ENCODE data around the gene DDX55.

DDX55 gene

GRCh38 chr12:123614531-123614930 lies 12.6 kb downstream of the DDX55 start:
- peak; percentile 17 for DNase-seq

GRCh38 chr12:123617144-123617543 lies 15.2 kb downstream of the DDX55 start:
- DNase-seq, result no peak

GRCh38 chr12:123617580-123617979 lies 15.7 kb downstream of the DDX55 start:
- DNase-seq, result no peak

- peak; percentile 8 for DNase-seq
Measured at GRCh38 chr12:123621101-123621500, 19.2 kb downstream of the DDX55 start.

GRCh38 chr12:123621619-123622530 lies 20.0 kb downstream of the DDX55 start:
- DNase-seq, result no peak

DNA sequence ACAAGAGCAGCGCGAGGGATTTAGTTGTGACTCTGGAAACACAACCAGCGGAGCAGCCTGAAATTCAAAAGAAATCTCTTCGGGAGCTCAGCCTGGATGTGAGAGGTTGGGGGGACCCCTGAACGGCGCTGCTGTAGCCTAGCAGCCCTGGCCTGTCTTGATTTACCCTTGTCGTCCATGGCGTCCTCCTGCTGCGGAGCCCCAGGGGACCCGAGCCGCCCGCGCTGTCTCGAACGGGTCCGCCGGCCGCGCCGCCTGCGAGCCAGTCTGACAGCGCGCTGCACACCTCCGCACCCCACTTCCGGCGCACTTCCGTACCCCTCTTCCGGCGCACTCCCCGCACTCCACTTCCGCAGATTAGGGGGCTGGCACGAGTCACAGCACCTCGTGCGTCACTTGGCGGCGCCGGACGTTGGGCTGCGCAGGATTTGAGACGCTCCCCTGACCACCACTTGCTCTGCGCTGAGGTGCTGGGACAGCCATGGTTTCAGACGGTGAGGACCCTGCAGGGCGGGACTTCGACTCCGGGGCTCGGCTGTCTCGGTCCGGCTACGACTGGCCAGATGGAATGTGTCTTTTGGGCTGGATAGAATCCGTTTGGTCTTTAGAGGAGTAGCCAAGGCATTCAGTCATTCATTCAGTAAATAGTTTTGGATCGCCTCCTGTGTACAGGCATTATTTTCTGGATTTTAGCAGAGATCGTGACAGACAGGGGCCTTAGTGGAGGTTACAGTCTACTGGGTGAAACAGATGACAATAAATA lies 31.7 kb downstream of the DDX55 start, which contains the start of the genes EIF2B1 and GTF2H3:
Gene EIF2B1, minus strand, starts transcription at position 308 of the 763 bp plus-strand sequence. Its CDS starts 129 bp downstream, at position 179.
Gene GTF2H3, plus strand, starts transcription at position 451 of the 763 bp plus-strand sequence. Its CDS starts 31 bp downstream, at position 482.
- DNase-seq, result peak; percentile 97

- DNase-seq, result no peak
Measured at GRCh38 chr12:123634142-123634561, 32.3 kb downstream of the DDX55 start.

GRCh38 chr12:123643911-123644310 lies 42.0 kb downstream of the DDX55 start:
- DNase-seq, result no peak

DNA sequence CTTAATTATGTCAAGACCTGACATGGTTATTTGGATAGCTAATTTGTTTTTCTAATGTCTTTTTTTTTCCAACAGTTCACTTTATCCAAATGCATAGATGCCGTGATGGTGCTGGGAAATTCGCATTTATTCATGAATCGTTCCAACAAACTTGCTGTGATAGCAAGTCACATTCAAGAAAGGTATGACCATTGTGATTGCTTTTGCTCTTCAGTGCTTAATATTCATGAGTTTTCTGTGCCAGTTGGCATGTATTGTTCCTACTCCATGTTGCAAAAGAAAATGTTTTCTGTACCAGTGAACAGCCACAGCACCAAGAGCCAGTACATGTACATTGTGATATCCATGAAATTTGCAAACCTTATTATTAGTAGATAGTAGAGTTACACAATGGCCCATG lies 43.5 kb downstream of the DDX55 start:
- DNase-seq, result no peak

DNA sequence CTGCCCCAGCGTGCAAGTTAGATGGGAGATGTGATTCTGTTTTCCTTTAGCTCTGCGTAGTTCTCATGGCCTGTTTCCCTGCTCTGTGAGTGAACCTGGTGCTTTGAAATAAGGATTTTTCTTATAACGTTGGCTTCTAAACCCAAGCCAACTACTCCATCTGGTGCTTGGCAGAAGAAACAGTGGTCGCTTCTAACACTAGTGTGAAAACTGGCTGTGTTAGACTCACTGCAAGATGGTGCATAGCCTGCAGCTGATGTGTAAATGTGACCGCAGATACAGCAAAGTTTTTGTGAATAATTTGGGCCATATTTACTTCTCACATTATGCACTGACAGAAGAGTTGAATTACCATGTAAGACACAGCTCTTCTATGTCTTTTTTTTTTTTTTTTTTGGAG lies 44.0 kb downstream of the DDX55 start:
- DNase-seq, result no peak

DNA sequence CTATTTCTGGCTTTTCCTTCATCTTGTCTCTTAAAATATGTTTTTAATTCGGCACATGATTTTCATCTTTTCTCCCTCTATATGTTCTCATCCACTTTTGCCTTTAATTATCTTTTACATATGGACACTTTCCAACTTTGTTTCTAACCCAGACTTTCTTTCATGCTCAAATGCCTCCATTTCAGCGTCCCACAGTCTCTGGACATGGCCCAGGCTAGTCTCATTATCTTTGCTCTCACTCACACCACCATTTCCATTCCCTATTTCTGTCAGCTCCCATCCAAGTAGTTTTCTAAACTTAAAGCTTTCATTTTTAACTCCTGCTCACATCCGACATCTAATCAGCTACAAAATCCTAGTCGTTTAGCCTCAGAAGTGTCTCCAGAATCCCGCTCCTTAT lies 46.5 kb downstream of the DDX55 start:
- DNase-seq, result no peak

GRCh38 chr12:123654129-123654701 lies 52.3 kb downstream of the DDX55 start:
- DNase-seq, result no peak

DNA sequence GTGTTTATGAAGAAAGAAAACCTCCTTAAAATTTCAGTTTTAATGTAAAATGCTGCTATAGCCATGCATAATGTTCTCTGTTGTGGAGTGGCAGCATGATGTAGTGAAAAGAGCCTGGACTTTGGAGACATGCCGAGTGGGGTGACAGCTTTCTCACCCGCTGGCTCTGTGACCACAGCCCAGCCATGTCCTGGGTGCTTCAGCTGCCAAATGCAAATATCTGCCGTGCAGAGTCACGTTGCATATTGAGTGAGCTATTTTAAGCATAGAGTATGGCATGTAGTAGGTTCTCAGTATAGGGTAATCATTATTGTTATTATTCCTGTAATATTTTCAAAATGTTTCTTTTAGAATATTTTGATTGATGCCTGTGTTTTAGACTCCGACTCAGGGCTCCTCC lies 53.5 kb downstream of the DDX55 start:
- no peak for DNase-seq

DNA sequence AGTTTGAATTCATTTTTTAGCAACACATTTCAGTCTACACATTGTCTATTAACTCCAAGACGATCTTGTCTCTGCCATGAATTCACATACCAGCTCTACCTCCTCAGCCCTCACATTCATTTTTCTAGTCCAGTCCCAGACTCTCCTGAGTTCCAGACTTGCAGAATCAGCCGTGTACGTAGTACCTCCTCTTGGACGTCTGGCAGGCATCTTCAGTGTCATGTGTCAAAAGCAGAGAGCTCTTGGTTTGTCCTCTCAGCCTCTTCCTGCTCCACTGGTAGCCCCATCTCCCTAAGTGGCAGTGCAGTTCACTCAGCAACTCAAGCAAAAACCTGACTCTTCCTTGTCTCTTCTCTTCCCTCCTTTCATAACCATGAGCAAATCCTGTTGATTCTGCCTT lies 54.5 kb downstream of the DDX55 start:
- DNase-seq, result no peak

DNA sequence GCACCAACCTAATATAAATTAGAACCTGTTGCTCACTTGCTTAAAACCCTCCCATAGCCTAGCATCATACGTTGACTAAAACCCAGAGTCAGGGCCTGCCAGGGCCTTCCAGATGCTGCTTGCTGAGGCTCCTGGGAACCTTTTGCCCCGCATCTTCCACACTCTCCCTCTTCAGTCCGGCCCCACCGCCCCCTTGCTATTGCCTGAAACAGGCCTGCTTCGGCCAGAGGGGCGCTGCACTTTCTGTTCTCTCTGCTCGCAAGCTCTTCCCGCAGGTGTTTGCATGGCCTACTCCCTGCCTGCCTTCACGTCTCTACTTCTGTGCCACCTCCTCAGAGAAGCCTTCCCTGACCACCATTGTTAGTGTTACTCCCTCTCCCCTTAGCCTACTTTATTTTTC lies 55.3 kb downstream of the DDX55 start:
- no peak for DNase-seq

DNA sequence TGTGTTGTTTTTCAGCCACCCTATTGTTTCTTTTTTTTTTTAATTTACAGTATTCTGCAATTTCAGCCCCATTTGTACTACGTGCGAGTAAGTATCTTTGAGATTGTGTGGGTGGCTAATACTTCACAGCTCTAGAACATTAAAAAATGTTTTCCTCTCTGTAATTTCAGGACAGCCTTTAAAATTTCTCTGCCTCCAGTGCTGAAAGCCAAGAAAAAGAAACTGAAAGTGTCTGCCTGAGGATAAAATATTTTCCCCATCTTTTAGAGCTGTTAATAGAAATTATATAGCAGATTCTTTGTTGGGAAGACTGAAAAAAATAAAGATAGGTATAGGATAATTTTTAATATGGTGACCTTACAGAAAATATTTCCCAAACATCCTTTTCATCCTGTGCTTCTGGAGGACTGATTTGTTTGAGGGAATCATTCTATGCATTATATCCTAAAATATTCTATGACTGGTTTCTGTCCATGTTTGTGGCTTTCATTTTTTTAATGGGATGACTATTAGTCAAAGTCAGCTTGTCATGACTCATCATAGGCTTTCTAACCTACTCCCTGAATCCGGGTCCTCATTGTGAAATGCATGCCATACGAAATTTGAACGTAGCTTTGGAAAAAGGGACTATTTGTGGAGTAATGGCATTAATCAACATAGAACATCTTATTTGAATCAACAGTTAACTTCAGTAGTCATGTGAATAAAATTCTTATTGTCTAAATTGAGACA lies 58.3 kb downstream of the DDX55 start:
- DNase-seq, result peak; percentile 90

DNA sequence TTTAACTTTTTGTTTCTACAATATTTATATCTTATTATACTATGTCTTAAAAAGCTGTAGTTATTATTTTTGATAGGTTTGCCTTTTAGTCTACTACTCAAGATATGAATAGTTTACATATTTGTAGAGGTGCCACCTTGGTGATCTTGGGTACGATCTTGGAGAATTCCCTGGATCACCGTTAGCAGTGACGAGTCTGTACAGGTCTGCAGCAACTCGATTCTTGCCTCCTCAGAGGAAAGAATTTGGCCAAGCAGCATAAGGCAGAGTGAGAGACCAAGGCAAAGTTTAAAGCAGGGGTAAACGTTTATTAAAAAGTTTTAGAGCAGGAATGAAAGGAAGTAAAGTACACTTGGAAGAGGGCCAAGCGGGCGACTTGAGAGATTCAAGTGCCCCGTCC lies 65.9 kb downstream of the DDX55 start:
- DNase-seq, result no peak

All from fibroblast of skin of abdomen (primary cell).